HG02623 (cell line): ENCODE results near the gene ECEL1.

Experiments
- ATAC-seq: cut with Tn5 transposase; IDR thresholded peaks from one replicate; pipeline ENCODE4 v1.9.1; 2021; ENCODE audit warnings: moderate library complexity; ENCODE audit not compliant: unreplicated experiment

Gene ECEL1

GRCh38 chr2:232485757-232486557 is 1.7 kb downstream of the ECEL1 start:
- ATAC-seq, result no peak

GRCh38 chr2:232485348-232485756 is 2.3 kb downstream of the ECEL1 start:
- no peak for ATAC-seq

GRCh38 chr2:232484628-232485347 is 2.8 kb downstream of the ECEL1 start:
- ATAC-seq, result no peak

GRCh38 chr2:232483923-232484627 is 3.6 kb downstream of the ECEL1 start:
- no peak for ATAC-seq

- ATAC-seq, result no peak
Measured at GRCh38 chr2:232483311-232483922, 4.2 kb downstream of the ECEL1 start.

- ATAC-seq, result no peak
Measured at GRCh38 chr2:232482301-232483238, 5.1 kb downstream of the ECEL1 start.

- ATAC-seq, result no peak
Measured at GRCh38 chr2:232481322-232482140, 6.1 kb downstream of the ECEL1 start.

- no peak for ATAC-seq
Measured at GRCh38 chr2:232480201-232481190, 7.1 kb downstream of the ECEL1 start.

- ATAC-seq, result no peak
Measured at GRCh38 chr2:232479341-232480200, 8.1 kb downstream of the ECEL1 start.

GRCh38 chr2:232478571-232479340 is 8.9 kb downstream of the ECEL1 start:
- ATAC-seq, result no peak

GRCh38 chr2:232477751-232478510 is 9.7 kb downstream of the ECEL1 start:
- ATAC-seq, result no peak

GRCh38 chr2:232476791-232477190 is 10.8 kb downstream of the ECEL1 start:
- ATAC-seq, result no peak

- ATAC-seq, result no peak
Measured at GRCh38 chr2:232476045-232476444, 11.6 kb downstream of the ECEL1 start.

- ATAC-seq, result no peak
Measured at GRCh38 chr2:232473467-232473890, 14.2 kb downstream of the ECEL1 start.

- no peak for ATAC-seq
Measured at GRCh38 chr2:232466221-232466620, 21.4 kb downstream of the ECEL1 start.

- ATAC-seq, result no peak
Measured at GRCh38 chr2:232465061-232465460, 22.6 kb downstream of the ECEL1 start.
